ENCODE measurements around the gene USP22.

- TF ChIP-seq POLR2A (IDR thresholded peaks at IDR 0.05; ENCODE audit: low read depth, low read length) (no peak), CTCF (conservative IDR thresholded peaks at IDR 0.05; ENCODE audit: low read depth, low read length) (no peak), RAD21 (IDR thresholded peaks at IDR 0.05; ENCODE audit: low read length) (no peak), RCOR1 (IDR thresholded peaks at IDR 0.05; ENCODE audit: insufficient replicate concordance, low read length) (no peak)
These were observed 81.2 kb downstream of the USP22 start for GRCh38 chr17:20961586-20961985.
